Transverse colon (tissue), 4 donors: ENCODE data around the gene CNKSR1. TPM values are rescaled to one million over a fixed set of nuclear protein-coding genes. Genes with fewer than 3 reads are reported as not detected.

Source experiments
- DNase-seq: peaks from one replicate; pipeline ENCODE4 v3.0.0-alpha.2; 2019
- H3K27ac ChIP-seq, 4 donors: fragments of 200-600 bp; sonication (generic); 2 replicates each; pipeline ENCODE4 v1.5.1; 2016 to 2018; ENCODE audit warnings: inconsistent platforms in 4 of 4
- H3K27me3 ChIP-seq: fragments of 200-600 bp; sonication (generic); 2 replicates; pipeline ENCODE4 v1.5.1; 2017; ENCODE audit warnings: inconsistent platforms
- H3K36me3 ChIP-seq, 4 donors: fragments of 200-600 bp; sonication (generic); 2 replicates each; pipeline ENCODE4 v1.5.1; 2017 to 2019; ENCODE audit warnings: inconsistent platforms in 4 of 4
- H3K4me1 ChIP-seq, 4 donors: fragments of 200-600 bp; sonication (generic); 2 replicates each; pipeline ENCODE4 v1.5.1; 2017 to 2020; ENCODE audit warnings: inconsistent platforms in 4 of 4
- H3K4me3 ChIP-seq, 4 donors: fragments of 200-600 bp; sonication (generic); 1 replicate in 1 of 4; 2 replicates in 3 of 4; pipeline versions ENCODE4 v1.5.1 to v1.6.1; 2017 to 2019; ENCODE audit warnings: inconsistent platforms in 4 of 4
- H3K9me3 ChIP-seq, 2 donors: fragments of 200-600 bp; sonication (generic); 2 replicates each; pipeline ENCODE4 v1.5.1; 2017 to 2019; ENCODE audit warnings: inconsistent platforms in 2 of 2
- EP300 ChIP-seq: sonication (generic); formaldehyde crosslinking; IDR thresholded peaks from one replicate; pipeline ENCODE4 v1.6.1; 2017; ENCODE audit warnings: antibody characterized with exemption, low read depth
- POLR2A ChIP-seq: fragments of 450-650 bp; IDR thresholded peaks from one replicate; pipeline ENCODE4 v1.6.1; 2016; ENCODE audit warnings: antibody characterized with exemption, mild to moderate bottlenecking, moderate library complexity
- POLR2AphosphoS5 ChIP-seq, 3 donors: sonication (generic); formaldehyde crosslinking; IDR thresholded peaks; one replicate each; pipeline ENCODE4 v1.6.1; 2016; ENCODE audit warnings: antibody characterized with exemption in 3 of 3
- WGBS, 2 donors: methylation state at CpG; one replicate each; pipeline ENCODE4 v1.1.5; 2018; ENCODE audit warnings: low coverage in 1 of 2; 5-methylcytosine and 5-hydroxymethylcytosine counted together
- in situ Hi-C, 4 donors: fragments of 200-750 bp; cut with MboI; loops; one replicate each; pipeline versions ENCODE4 v1.15.0 to v1.15.1; 2017; ENCODE audit warnings: low sequenced_read_pairs in 3 of 4, low pct_ligation_motif_present in 1 of 4, low pct_unique_long_range_greater_than_20kb in 1 of 4
- intact Hi-C: fragments of 100-400 bp; cut with DNase I; formaldehyde crosslinking; loops from one replicate; pipeline ENCODE4 v1.15.1; 2023; ENCODE audit warnings: low total_unique reads
- total RNA-seq, 4 donors: library from RNA; depleted of rRNA; stranded (reverse); fragments of >200 nt; gene quantifications; one replicate each; pipeline ENCODE4 v1.1.0, GENCODE V29; 2016
- TF ChIP-seq, protein P1 (sequence below), 5 experiments: fragments of 200-600 bp in 3 of 5; fragments of 450-650 bp in 2 of 5; sonication (generic) in 3 of 5; IDR thresholded peaks; 1 replicate in 2 of 5; 2 replicates in 3 of 5; pipeline ENCODE4 v1.5.1; 2016 to 2017; ENCODE audit warnings: antibody characterized with exemption in 5 of 5, inconsistent platforms in 3 of 5, mild to moderate bottlenecking in 2 of 5, moderate library complexity in 1 of 5

The CNKSR1 gene
- total RNA-seq, 4 donors from 2014 or later, result 53.5 to 187 (median 74.4) TPM

DNA sequence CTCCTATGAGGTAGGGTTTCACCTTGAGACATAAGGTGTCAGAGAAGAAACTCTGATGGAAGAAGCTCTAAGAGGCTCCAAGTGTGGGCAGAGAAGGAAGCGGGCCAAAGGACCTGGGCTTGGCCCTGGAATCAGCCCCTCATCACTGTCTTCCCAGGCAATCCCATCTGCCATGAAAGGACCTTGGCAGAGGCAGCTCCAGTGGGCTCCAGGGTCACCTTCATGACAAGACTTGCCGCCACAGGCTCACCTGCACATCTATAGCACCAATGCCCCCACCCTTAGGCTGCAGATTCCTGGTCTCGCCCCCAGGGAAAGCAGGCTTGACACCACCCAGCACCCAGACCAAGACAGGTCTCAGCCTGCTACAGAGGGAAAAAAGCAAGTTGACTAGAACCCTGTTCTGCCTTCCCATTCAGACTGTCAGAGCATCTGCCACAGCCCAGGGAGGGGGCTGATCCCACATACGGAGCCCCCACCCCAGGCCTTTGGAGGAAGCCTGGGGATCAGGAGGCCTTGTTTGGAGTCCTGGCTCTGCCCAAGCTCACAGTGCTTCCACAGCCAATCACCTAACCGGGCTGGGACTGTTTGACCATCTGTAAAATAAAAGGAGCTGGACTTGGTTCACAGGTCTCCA, 18.9 kb upstream of the CNKSR1 start:
- WGBS, 2 donors, result 77% methylated on average over 5 of the region's 5 CpGs; no CpG with 5 or more reads in 1 of the 2 donors
- Histone ChIP-seq H3K4me1 (peaks cover 7 to 14% (median 13%) of the 10 kb centered on the region in 4 donors), H3K9me3 (no peaks in the 10 kb centered on the region), H3K27ac (no peak overlapping the region), H3K4me3 (no peak overlapping the region), H3K27me3 (peaks cover 55% of the 10 kb centered on the region), H3K36me3 (no peaks in the 10 kb centered on the region)
- intact Hi-C loops, result no loop called here
- no peak for DNase-seq
- in situ Hi-C loops, result loop anchor here in 2 of 4 donors (25.0 kb wide), 1 partner anchor 121 kb away; the partner anchor contains the start of gene SLC30A2 (in 2 of the 2)
- TF ChIP-seq, protein P1, sequence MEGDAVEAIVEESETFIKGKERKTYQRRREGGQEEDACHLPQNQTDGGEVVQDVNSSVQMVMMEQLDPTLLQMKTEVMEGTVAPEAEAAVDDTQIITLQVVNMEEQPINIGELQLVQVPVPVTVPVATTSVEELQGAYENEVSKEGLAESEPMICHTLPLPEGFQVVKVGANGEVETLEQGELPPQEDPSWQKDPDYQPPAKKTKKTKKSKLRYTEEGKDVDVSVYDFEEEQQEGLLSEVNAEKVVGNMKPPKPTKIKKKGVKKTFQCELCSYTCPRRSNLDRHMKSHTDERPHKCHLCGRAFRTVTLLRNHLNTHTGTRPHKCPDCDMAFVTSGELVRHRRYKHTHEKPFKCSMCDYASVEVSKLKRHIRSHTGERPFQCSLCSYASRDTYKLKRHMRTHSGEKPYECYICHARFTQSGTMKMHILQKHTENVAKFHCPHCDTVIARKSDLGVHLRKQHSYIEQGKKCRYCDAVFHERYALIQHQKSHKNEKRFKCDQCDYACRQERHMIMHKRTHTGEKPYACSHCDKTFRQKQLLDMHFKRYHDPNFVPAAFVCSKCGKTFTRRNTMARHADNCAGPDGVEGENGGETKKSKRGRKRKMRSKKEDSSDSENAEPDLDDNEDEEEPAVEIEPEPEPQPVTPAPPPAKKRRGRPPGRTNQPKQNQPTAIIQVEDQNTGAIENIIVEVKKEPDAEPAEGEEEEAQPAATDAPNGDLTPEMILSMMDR (IDR thresholded peaks at IDR 0.05), result no peak
- TF ChIP-seq EP300 (no peak), POLR2AphosphoS5 (IDR thresholded peaks at IDR 0.05) (no peak), POLR2A (no peak)

GRCh38 chr1:26158908-26159742, 18.2 kb upstream of the CNKSR1 start, which contains the start of gene FAM110D:
TSS of gene FAM110D (plus strand) at chr1:26159079. CDS start at chr1:26161292, 2,213 bp downstream.
- Histone ChIP-seq H3K9me3 (no peaks in the 10 kb centered on the region), H3K4me3 (no peak within 1 kb of the TSS), H3K27me3 (peaks cover 55% of the 10 kb centered on the region), H3K27ac (peak within 1 kb of the TSS in 2 of 4 donors; percentile 19 to 28), H3K4me1 (peaks cover 10 to 20% (median 17%) of the 10 kb centered on the region in 4 donors), H3K36me3 (no peaks in the 10 kb centered on the region)
- in situ Hi-C loops, result loop anchor here in 2 of 4 donors (25.0 kb wide), 1 partner anchor 122 kb away; the partner anchor contains the start of gene SLC30A2 (in 2 of the 2)
- DNase-seq, result no peak
- TF ChIP-seq, protein P1 (IDR thresholded peaks at IDR 0.05), result no peak
- no peak for TF ChIP-seq EP300
- TF ChIP-seq POLR2A, result no peak
- TF ChIP-seq POLR2AphosphoS5 (IDR thresholded peaks at IDR 0.05), result no peak
- intact Hi-C loops, result no loop called here
- WGBS, 2 donors, result 64% methylated on average over 6 of the region's 6 CpGs; no CpG with 5 or more reads in 1 of the 2 donors

- DNase-seq, result no peak
- TF ChIP-seq POLR2A, result no peak
- TF ChIP-seq POLR2AphosphoS5 (IDR thresholded peaks at IDR 0.05), result no peak
- TF ChIP-seq, protein P1 (IDR thresholded peaks at IDR 0.05), result no peak
- TF ChIP-seq EP300, result no peak
- Histone ChIP-seq H3K4me3 (no peak overlapping the region), H3K36me3 (no peaks in the 10 kb centered on the region), H3K9me3 (no peaks in the 10 kb centered on the region), H3K27me3 (peaks cover 58% of the 10 kb centered on the region), H3K27ac (peak overlapping the region in 2 of 4 donors; percentile 19 to 28), H3K4me1 (peaks cover 10 to 23% (median 19%) of the 10 kb centered on the region in 4 donors)
- 65 to 69% methylated on average over 4 of the region's 4 CpGs for WGBS, 2 donors
- intact Hi-C loops (no loop called here), in situ Hi-C loops (loop anchor here in 2 of 4 donors (25.0 kb wide), 1 partner anchor 122 kb away; the partner anchor contains the start of gene SLC30A2 (in 2 of the 2))
Observed at GRCh38 chr1:26159743-26160039, 17.6 kb upstream of the CNKSR1 start.
